Stomach (tissue), 4 donors: ENCODE results near the gene CEP192.

Experiments used
- EP300 ChIP-seq: sonication (generic); formaldehyde crosslinking; IDR thresholded peaks from one replicate; pipeline ENCODE4 v1.6.1; 2017; ENCODE audit warnings: antibody characterized with exemption
- POLR2A ChIP-seq, 4 donors: fragments of 450-650 bp; IDR thresholded peaks; one replicate each; pipeline ENCODE4 v1.6.1; 2016; ENCODE audit warnings: antibody characterized with exemption in 4 of 4, control low read depth in 2 of 4, mild to moderate bottlenecking in 1 of 4, moderate library complexity in 1 of 4
- POLR2AphosphoS5 ChIP-seq, 3 donors: sonication (generic); formaldehyde crosslinking; IDR thresholded peaks; one replicate each; pipeline ENCODE4 v1.6.1; 2016; ENCODE audit warnings: antibody characterized with exemption in 3 of 3

- no peak for TF ChIP-seq POLR2AphosphoS5 (IDR thresholded peaks at IDR 0.05)
- TF ChIP-seq POLR2A (IDR thresholded peaks at IDR 0.05), result no peak
- no peak for TF ChIP-seq EP300
Observed at GRCh38 chr18:12946549-12947284, 44.4 kb upstream of the CEP192 start.
